Suppressor macrophage (primary cell): ENCODE results near the gene EPS8.

Source experiments
- DNase-seq, 4 experiments: peaks; one replicate each; pipeline ENCODE4 v3.0.0-alpha.2; 2020 to 2022
- total RNA-seq, 17 experiments: gene quantifications; one replicate each; lab custom pipeline; 2026; ENCODE audit warnings: mixed read lengths in 6 of 17, inconsistent platforms in 3 of 17; lab: John Stamatoyannopoulos, UW

The EPS8 gene
- total RNA-seq: 18.5 to 96.6 (median 49.7) reads per million in 17 experiments

DNA sequence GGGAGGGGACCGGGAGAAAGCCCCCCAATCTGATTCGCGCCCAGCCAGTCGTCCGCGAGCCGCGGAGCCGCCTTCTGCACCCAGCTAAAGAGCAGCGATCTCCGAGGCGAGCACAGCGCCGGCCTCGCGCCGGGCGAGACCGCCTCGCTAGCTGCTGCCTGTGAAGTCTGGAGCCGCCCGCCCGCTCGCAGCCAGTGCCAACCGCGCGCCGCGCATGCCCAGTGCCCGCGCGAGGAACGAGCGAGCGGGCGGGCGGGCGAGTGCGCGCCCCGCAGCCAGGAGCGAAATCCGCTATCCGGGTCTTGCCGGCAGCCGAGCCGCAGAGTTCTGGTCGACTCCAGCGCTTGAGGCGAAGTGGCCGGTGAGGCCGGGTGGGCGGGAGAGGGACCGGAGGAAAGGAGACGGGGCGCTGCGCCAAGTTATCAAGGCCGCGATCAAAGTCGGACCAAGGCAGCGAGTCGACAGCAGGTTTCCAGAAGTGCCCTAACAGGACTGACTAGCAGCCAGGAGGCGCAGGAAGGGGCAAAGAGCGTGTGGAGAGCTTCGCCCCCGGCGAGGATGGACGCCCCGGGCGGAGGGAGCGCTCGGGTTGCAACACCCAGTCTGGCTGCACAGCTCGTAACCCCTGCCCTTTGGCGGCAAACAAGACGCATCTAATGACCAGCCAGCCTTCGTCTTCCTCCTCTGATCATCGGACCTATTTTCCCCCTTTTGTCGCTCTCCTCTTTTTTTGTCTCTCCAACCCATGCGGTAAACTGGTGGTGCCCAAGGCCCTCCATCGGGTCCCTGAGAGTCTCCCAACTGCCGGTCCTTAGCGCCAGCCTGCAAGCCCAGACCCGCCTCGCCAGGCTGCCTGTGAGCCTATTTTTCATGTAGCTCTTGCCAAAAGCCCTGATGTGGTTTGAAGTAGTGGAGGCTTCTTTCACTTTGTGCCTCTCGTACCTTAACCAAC, at the start of gene EPS8:
Gene EPS8, minus strand, starts transcription at position 169 of the 952 bp plus-strand sequence. CDS start 106,437 bp downstream, outside the sequence.
- peak; percentile 95 to 98 (median 97) for DNase-seq

DNA sequence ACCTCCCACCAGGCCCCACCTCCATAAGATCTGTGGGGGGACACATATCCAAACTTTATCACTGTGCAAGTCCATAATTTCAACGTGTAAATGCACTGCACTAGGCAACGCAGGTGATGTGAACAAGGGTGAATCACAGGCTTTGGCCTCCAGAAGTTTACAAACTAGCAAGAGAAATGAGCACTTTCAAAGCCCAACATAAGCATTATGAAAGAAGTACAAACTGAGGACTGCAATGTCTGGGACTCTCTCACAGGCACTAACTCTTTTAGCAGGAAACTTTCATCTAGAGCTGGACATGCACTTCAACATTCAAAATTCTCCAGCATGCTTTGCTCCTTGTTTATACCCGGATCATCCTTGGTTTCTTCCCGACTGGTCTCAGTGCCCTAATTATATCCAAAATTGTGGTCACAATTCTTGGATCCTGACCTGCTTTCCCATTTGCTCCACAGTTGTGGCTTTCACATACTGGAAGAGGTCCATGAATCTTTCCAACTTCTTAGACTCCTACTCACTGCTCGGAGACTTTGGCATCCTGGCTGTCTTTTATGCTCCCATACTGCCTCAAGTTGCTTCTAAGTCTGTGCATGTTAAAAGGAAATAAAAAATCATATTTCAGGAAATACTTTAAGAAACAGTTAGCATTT, 48.1 kb upstream of the EPS8 start:
- no peak for DNase-seq

GRCh38 chr12:15834575-15834974, 45.4 kb upstream of the EPS8 start:
- no peak for DNase-seq

DNA sequence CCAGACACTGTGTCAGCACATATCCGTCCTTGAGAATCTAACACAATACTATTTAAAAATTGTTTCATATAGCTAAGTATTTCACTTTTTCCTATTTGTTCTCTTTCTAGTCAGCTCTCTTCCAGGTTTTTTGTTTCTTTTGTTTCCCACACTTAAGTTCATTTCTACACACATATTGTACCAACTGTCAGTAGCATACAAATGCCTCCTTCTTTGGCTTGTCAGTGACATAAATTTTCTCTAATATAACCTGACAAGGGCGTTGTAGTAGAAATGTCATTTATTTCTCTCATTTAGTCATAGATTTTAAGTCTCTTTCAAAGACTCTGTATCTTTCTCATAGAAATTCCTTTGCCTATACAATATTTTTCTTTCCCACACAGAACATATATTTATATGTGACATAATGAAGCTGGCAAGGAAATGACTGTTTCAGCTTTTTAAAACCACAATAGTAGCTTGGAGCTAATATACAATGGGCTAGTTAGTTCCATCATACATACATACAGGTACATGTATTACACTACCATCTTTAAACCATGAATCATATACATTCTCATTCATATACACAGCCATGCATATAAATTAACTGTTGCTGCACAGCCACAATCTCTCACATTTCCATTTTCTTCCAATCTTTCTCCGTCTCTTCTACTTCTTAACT, 42.3 kb upstream of the EPS8 start:
- DNase-seq: no peak

- no peak for DNase-seq
Observed at GRCh38 chr12:15830538-15830937, 41.4 kb upstream of the EPS8 start.

GRCh38 chr12:15829949-15830348, 40.8 kb upstream of the EPS8 start:
- no peak for DNase-seq

DNA sequence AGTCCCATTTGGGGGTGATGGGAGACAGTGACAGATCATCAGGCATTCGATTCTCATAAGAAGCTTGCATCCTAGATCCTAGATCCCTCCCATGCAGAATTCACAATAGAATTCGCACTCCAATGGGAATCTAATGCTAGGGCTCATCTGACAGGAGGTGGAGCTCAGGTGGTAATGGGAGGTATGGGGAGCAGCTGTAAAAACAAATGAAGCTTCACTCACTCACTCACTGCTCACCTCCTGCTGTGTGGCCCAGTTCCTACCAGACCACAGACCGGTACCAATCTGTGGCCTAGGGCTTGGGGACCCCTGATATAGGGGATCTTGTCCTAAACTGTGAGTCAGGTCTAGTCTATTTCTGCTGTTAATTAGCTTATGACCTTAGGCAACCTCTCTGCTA, 40.1 kb upstream of the EPS8 start:
- DNase-seq: no peak

DNA sequence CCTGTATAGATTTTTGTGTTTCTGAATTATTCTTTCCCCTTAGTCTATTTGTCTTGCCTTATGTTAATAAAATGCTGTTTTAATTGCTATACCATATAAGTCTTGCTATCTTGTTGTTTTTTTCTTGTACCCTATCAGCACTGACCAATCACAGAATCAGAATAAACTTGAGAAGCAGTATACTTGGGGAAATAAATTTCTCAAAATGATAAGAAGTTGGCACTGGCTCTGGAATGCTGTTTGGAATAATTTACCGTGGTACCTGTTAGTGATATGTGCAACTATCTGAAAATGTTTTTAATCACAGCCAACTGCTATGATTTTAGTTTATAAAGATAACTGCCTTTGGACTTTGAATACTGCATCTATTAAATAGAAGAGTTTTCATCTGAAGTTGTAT, 37.9 kb upstream of the EPS8 start:
- no peak for DNase-seq

- DNase-seq: no peak
Observed at GRCh38 chr12:15824516-15824915, 35.3 kb upstream of the EPS8 start.

DNA sequence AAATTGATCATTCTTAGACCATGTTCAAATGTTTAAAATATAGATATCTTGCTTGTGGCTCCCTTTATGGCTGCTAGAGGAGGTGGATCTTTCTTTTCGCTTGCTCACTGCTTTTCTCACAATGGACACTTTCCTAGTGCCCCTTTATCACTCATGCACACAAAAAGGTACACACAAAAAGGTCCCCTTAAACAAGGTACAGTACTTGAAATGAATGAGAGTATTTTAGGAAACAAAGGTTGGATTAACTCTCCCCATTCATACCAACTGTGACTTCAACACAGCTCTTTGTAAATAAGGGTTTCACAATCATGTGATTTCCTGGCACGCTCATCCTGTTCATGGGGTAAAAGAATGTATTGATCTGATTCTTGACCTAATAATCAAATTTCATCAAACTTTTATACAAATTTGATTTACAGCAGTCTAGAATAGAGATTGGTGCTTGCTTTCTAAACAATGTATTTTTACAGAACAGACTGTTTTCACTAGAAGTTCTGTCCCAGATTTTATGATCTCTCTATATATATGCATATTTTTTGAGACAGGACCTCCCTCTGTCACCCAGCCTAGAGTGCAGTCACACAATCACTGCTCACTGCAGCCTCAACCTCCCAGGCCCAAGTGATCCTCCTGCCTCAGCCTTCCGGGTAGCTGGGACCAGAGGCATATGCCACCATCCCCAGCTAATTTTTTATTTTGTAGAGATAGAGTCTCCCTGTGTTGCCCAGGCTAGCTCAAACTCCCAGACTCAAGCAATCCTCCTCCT, 34.4 kb upstream of the EPS8 start:
- no peak for DNase-seq

DNA sequence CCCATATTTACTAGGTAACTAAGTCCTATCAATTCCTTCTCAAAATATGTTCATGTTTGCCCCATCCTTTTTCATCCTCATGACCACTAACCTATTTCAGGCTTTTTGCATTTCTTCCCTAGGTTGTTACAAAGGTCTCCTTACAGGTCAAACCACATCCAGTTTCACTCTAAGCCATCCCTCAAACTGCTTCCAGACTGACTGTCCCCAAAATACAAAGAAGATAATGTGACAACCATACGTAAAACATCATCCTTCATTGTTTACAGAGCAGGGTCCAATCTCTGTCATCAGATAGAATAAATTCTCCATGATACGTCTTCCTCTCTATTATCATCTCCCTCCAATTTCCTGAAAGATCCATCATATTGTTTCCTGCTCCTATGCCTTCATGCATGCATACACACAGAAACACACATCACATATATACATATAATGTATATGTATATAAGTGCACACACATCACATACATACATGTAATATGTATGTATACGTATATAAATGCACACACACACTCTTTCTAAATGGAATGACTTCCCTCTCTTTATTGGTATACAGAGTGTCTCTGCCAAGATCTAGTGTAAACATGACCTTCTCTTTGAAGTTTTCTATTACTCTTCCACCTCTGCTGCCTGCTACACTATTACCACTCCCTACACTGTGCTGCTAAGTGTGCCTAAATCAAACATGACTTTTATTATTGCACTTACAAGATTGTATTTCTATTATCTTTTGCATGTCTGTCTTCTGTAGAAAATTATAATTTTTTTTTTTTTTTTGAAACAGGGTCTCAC, 30.7 kb upstream of the EPS8 start:
- no peak for DNase-seq

DNA sequence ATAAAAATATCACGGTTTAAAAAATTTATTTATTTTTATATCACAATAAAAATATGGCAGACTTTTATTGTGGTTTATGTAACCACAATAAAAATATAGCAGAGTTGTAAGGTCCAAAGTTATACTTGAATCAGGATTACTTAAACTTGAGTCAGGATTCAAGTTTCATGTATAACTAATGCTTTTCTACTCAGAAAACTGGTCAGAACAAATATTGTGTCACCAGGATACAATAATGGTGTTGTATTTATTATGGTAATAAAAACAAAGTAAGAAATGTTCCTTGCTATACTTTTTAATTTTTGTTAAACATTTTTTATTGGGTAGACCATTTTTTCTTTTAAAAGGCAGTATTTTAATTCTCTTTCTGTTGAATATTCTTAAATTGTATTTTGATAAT, 29.2 kb upstream of the EPS8 start:
- no peak for DNase-seq

GRCh38 chr12:15815730-15816129, 26.5 kb upstream of the EPS8 start:
- DNase-seq: no peak

DNA sequence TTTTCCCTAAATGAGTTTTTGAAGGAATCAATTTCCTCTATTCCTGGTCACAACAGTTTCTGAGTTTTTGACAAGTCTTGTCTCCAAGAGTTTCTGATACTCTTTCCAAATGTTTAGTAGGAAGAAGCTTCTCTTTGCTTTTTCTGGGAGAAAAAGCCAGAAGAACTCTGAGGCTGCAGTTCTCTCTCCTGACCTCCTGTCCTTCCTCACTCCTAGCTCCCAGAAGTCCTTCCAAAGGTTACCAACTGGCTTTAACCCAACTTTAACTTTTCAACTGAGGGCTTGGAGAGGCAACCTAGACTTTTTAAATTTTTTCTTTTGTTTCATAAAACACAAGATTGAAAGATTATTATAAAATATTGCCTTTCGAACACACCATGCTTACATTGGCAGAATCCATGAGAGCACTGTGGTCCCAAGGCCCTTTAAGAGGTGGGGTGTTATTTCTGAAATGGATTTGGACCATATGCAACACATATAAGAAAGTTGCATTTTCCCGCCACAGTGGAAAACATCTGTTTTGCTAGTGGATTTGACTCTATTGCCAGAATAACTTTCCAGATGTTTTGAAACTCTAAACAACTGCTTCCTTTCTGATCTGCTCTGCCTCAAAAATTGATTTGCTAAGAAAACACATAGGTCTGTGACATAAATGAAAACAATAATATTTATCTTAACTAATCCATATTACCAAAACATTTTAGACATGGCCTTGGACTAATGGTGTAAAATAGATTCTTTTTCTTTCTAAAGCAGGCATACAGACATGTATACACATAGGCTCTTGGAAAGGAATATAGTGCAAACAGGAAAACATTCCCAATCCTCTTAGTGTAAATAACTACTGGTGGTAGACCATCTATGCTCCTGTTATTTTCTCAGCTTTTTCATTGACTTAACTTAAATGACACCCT, 22.3 kb upstream of the EPS8 start:
- DNase-seq: no peak

DNA sequence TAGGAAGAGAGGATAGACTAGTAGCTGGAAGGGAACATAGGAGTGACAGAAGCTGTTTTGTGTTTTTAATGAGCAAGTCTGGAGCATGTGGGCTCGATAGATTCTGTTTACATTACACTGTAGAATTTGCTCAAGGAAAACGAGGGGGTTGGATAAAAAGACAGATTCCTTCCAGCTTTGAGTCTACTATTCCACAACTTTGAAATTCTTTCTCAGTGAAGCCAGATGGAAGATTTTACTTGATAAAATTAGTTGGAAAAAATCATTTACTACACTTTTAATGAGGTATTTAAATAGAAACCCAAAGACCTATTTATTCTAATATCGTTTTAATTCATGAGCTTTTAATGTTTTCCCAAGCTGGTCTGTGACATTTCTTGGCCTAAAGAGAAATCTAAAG, 19.5 kb upstream of the EPS8 start:
- DNase-seq: no peak

DNA sequence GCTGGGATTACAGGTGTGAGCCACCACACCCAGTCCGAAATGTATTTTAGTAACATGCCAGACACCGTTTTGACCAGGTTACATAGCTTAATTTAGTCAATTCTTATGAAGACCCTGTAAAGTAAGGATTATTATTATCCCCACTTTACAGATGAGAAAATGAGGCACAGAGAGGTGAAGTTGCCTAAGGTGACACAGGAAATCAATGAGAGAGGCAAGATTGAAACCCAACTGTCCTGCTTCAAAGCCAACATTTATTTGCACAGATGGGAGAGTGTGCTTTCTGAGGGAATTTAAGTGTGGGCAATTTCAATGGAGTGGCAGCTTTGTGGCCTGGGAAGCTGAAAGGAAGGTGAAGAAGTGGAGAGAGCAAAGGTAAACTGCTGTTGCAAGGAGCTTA, 19.1 kb upstream of the EPS8 start:
- no peak for DNase-seq

- DNase-seq: no peak
Observed at GRCh38 chr12:15806826-15807225, 17.6 kb upstream of the EPS8 start.

GRCh38 chr12:15801770-15802744, 12.9 kb upstream of the EPS8 start:
- no peak for DNase-seq

- no peak for DNase-seq
Observed at GRCh38 chr12:15800278-15800677, 11.1 kb upstream of the EPS8 start.
